HepG2 (cell line): ENCODE measurements around the gene PVRIG. TPM values are rescaled to one million over a fixed set of nuclear protein-coding genes. Genes with fewer than 3 reads are reported as not detected.

Experiments
- ESRRA ChIP-seq: sonication (generic); formaldehyde crosslinking; IDR thresholded peaks from 2 replicates; pipeline ENCODE4 v1.5.1; 2020; ENCODE audit warnings: mild to moderate bottlenecking, low read depth, missing genetic modification reagents
- HOXA3 ChIP-seq: sonication (generic); formaldehyde crosslinking; IDR thresholded peaks from 2 replicates; pipeline ENCODE4 v1.5.0; 2020; ENCODE audit warnings: missing genetic modification reagents
- MAFF ChIP-seq: IDR thresholded peaks from 2 replicates; pipeline ENCODE4 v1.6.1; 2011; ENCODE audit warnings: low read depth, low read length, improper control_type of control experiment
- MIER3 ChIP-seq: IDR thresholded peaks from 2 replicates; pipeline ENCODE4 v1.6.1; 2016; ENCODE audit warnings: missing compliant biosample characterization, borderline replicate concordance
- MTA1 ChIP-seq: sonication (generic); formaldehyde crosslinking; IDR thresholded peaks from 2 replicates; pipeline ENCODE4 v1.4.0; 2020; ENCODE audit warnings: missing genetic modification reagents, mild to moderate bottlenecking, borderline replicate concordance
- RXRB ChIP-seq: IDR thresholded peaks from 2 replicates; pipeline ENCODE4 v1.6.1; 2016; ENCODE audit warnings: borderline replicate concordance, missing genetic modification reagents, missing compliant biosample characterization
- ZNF274 ChIP-seq: sonication (generic); formaldehyde crosslinking; IDR thresholded peaks from 2 replicates; pipeline ENCODE4 v1.5.1; 2020; ENCODE audit warnings: mild to moderate bottlenecking, missing genetic modification reagents
- ZNF850 ChIP-seq: sonication (generic); formaldehyde crosslinking; conservative IDR thresholded peaks from 2 replicates; pipeline ENCODE4 v1.9.0; 2021; ENCODE audit warnings: mild to moderate bottlenecking, missing genetic modification reagents
- polyA plus RNA-seq, 8 experiments: library from polyadenylated mRNA; depleted of rRNA in 3 of 8; stranded (reverse) in 7 of 8; unstranded in 1 of 8; fragments of >200 nt; fragmentation: Illumina TruSeq in 4 of 8; extraction: Trizol in 4 of 8; gene quantifications; 2 replicates each; pipeline versions ENCODE4 v1.2.1 to v1.2.3, GENCODE V29; 2011 to 2016; ENCODE audit warnings: low read depth in 4 of 8, missing spikeins in 1 of 8, mixed read lengths in 1 of 8; ENCODE audit not compliant: insufficient read depth in 1 of 8
- total RNA-seq, 5 experiments: library from RNA; depleted of rRNA; stranded (reverse); fragments of >200 nt; fragmentation: Illumina TruSeq; extraction: Trizol; gene quantifications; 2 replicates each; pipeline ENCODE4 v1.2.3, GENCODE V29; 2016; ENCODE audit warnings: low read depth in 1 of 5
- TF ChIP-seq, protein P1 (sequence below): sonication (generic); formaldehyde crosslinking; IDR thresholded peaks from 2 replicates; pipeline ENCODE4 v1.4.0; 2020; ENCODE audit warnings: mild to moderate bottlenecking, missing genetic modification reagents, borderline replicate concordance
- TF ChIP-seq, protein P2 (sequence below): sonication (generic); formaldehyde crosslinking; IDR thresholded peaks from 2 replicates; pipeline ENCODE4 v1.5.0; 2020; ENCODE audit warnings: mild to moderate bottlenecking, missing genetic modification reagents
- TF ChIP-seq, protein P3 (sequence below): sonication (generic); formaldehyde crosslinking; IDR thresholded peaks from 2 replicates; pipeline ENCODE4 v1.4.0; 2020; ENCODE audit warnings: missing genetic modification reagents
- TF ChIP-seq, protein P4 (sequence below): sonication (generic); formaldehyde crosslinking; IDR thresholded peaks from 2 replicates; pipeline ENCODE4 v1.4.0; 2020; ENCODE audit warnings: missing genetic modification reagents
- TF ChIP-seq, protein P5 (sequence below): sonication (generic); formaldehyde crosslinking; IDR thresholded peaks from 2 replicates; pipeline ENCODE4 v1.4.0; 2020; ENCODE audit warnings: missing genetic modification reagents
- TF ChIP-seq, protein P6 (sequence below): sonication (generic); formaldehyde crosslinking; conservative IDR thresholded peaks from 2 replicates; pipeline ENCODE4 v1.4.0; 2020; ENCODE audit warnings: mild to moderate bottlenecking, missing genetic modification reagents, moderate library complexity

The PVRIG gene
- total and polyA plus RNA-seq, 2 of the 13 experiments (the other 11 are each of a cell fraction or from before 2014, with no cell fraction given), result not detected

DNA sequence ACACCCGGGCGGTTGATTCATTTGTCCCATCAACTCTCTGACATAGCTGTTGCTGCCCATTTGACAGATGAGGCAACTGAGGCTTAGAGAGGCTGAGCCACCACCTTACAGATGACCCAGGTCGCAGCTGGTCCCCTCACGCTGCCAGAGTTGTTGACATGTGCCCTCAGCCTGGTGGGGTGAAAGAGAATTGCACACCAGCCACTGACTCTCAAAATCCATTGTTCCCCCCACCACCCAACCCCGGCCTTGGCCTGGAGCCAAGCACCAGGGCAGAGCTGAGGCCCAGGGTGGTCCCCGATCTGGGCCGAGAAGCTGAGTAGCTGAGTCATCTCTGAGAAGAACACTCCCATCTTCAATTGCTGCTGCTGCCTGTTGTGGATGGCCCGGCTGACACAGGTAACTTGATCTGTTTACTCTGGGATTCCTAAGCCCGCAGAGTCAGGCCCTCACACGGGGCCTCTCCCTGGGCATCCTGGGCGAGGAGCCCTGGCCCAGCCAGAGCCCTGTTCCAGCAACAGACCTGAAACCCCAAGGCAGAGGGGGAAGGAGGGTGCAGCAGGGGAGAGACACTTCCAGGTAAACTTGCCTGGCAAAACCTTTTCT is 27.5 kb downstream of the PVRIG start (continued):
- TF ChIP-seq, protein P1, sequence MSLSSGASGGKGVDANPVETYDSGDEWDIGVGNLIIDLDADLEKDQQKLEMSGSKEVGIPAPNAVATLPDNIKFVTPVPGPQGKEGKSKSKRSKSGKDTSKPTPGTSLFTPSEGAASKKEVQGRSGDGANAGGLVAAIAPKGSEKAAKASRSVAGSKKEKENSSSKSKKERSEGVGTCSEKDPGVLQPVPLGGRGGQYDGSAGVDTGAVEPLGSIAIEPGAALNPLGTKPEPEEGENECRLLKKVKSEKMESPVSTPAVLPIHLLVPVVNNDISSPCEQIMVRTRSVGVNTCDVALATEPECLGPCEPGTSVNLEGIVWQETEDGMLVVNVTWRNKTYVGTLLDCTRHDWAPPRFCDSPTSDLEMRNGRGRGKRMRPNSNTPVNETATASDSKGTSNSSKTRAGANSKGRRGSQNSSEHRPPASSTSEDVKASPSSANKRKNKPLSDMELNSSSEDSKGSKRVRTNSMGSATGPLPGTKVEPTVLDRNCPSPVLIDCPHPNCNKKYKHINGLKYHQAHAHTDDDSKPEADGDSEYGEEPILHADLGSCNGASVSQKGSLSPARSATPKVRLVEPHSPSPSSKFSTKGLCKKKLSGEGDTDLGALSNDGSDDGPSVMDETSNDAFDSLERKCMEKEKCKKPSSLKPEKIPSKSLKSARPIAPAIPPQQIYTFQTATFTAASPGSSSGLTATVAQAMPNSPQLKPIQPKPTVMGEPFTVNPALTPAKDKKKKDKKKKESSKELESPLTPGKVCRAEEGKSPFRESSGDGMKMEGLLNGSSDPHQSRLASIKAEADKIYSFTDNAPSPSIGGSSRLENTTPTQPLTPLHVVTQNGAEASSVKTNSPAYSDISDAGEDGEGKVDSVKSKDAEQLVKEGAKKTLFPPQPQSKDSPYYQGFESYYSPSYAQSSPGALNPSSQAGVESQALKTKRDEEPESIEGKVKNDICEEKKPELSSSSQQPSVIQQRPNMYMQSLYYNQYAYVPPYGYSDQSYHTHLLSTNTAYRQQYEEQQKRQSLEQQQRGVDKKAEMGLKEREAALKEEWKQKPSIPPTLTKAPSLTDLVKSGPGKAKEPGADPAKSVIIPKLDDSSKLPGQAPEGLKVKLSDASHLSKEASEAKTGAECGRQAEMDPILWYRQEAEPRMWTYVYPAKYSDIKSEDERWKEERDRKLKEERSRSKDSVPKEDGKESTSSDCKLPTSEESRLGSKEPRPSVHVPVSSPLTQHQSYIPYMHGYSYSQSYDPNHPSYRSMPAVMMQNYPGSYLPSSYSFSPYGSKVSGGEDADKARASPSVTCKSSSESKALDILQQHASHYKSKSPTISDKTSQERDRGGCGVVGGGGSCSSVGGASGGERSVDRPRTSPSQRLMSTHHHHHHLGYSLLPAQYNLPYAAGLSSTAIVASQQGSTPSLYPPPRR (CRISPR knock-in tag), result peak; percentile 52; the same call in 1 of the 2 replicates
- peak; percentile 68 for TF ChIP-seq MTA1 (CRISPR knock-in tag)
- TF ChIP-seq, protein P2, sequence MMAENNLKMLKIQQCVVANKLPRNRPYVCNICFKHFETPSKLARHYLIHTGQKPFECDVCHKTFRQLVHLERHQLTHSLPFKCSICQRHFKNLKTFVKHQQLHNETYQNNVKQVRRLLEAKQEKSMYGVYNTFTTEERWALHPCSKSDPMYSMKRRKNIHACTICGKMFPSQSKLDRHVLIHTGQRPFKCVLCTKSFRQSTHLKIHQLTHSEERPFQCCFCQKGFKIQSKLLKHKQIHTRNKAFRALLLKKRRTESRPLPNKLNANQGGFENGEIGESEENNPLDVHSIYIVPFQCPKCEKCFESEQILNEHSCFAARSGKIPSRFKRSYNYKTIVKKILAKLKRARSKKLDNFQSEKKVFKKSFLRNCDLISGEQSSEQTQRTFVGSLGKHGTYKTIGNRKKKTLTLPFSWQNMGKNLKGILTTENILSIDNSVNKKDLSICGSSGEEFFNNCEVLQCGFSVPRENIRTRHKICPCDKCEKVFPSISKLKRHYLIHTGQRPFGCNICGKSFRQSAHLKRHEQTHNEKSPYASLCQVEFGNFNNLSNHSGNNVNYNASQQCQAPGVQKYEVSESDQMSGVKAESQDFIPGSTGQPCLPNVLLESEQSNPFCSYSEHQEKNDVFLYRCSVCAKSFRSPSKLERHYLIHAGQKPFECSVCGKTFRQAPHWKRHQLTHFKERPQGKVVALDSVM (CRISPR knock-in tag), result peak; percentile 62; the same call in 1 of the 2 replicates
- peak; percentile 69 for TF ChIP-seq RXRB (CRISPR knock-in tag)
- TF ChIP-seq, protein P3, sequence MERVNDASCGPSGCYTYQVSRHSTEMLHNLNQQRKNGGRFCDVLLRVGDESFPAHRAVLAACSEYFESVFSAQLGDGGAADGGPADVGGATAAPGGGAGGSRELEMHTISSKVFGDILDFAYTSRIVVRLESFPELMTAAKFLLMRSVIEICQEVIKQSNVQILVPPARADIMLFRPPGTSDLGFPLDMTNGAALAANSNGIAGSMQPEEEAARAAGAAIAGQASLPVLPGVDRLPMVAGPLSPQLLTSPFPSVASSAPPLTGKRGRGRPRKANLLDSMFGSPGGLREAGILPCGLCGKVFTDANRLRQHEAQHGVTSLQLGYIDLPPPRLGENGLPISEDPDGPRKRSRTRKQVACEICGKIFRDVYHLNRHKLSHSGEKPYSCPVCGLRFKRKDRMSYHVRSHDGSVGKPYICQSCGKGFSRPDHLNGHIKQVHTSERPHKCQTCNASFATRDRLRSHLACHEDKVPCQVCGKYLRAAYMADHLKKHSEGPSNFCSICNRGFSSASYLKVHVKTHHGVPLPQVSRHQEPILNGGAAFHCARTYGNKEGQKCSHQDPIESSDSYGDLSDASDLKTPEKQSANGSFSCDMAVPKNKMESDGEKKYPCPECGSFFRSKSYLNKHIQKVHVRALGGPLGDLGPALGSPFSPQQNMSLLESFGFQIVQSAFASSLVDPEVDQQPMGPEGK (CRISPR knock-in tag), result peak; percentile 73
- TF ChIP-seq MAFF, result 0 out of 2 replicates have a peak, but pooled peaks have one; percentile 6
- no peak for TF ChIP-seq MIER3 (CRISPR knock-in tag)
- TF ChIP-seq, protein P4, sequence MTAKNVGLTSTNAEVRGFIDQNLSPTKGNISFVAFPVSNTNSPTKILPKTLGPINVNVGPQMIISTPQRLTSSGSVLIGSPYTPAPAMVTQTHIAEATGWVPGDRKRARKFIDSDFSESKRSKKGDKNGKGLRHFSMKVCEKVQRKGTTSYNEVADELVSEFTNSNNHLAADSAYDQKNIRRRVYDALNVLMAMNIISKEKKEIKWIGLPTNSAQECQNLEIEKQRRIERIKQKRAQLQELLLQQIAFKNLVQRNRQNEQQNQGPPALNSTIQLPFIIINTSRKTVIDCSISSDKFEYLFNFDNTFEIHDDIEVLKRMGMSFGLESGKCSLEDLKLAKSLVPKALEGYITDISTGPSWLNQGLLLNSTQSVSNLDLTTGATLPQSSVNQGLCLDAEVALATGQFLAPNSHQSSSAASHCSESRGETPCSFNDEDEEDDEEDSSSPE (CRISPR knock-in tag), result no peak
- 0 out of 2 replicates have a peak, but pooled peaks have one; percentile 44 for TF ChIP-seq ZNF274 (CRISPR knock-in tag)
- TF ChIP-seq, protein P5, sequence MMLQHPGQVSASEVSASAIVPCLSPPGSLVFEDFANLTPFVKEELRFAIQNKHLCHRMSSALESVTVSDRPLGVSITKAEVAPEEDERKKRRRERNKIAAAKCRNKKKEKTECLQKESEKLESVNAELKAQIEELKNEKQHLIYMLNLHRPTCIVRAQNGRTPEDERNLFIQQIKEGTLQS (CRISPR knock-in tag), result peak; percentile 73
- TF ChIP-seq, protein P6, sequence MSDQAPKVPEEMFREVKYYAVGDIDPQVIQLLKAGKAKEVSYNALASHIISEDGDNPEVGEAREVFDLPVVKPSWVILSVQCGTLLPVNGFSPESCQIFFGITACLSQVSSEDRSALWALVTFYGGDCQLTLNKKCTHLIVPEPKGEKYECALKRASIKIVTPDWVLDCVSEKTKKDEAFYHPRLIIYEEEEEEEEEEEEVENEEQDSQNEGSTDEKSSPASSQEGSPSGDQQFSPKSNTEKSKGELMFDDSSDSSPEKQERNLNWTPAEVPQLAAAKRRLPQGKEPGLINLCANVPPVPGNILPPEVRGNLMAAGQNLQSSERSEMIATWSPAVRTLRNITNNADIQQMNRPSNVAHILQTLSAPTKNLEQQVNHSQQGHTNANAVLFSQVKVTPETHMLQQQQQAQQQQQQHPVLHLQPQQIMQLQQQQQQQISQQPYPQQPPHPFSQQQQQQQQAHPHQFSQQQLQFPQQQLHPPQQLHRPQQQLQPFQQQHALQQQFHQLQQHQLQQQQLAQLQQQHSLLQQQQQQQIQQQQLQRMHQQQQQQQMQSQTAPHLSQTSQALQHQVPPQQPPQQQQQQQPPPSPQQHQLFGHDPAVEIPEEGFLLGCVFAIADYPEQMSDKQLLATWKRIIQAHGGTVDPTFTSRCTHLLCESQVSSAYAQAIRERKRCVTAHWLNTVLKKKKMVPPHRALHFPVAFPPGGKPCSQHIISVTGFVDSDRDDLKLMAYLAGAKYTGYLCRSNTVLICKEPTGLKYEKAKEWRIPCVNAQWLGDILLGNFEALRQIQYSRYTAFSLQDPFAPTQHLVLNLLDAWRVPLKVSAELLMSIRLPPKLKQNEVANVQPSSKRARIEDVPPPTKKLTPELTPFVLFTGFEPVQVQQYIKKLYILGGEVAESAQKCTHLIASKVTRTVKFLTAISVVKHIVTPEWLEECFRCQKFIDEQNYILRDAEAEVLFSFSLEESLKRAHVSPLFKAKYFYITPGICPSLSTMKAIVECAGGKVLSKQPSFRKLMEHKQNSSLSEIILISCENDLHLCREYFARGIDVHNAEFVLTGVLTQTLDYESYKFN, result peak; percentile 74
- peak; percentile 32; the same call in 1 of the 2 replicates for TF ChIP-seq HOXA3 (CRISPR knock-in tag)
- TF ChIP-seq ESRRA, result no peak; the same call in 1 of the 2 replicates
- no peak for TF ChIP-seq ZNF850 (CRISPR knock-in tag)
